Kidney (tissue), 22 donors: Measurements from ENCODE around the gene GPC5. TPM values are rescaled to one million over a fixed set of nuclear protein-coding genes. Genes with fewer than 3 reads are reported as not detected.

Experiments used
- DNase-seq, 5 donors: peaks; one replicate each; pipeline ENCODE4 v3.0.0-alpha.2; 2013 to 2020
- FAIRE-seq: peaks from 2 replicates; lab custom pipeline; 2012; peaks lifted over from hg19 to GRCh38; lab: Jason Lieb, UNC
- H3K27ac ChIP-seq, 2 donors: one replicate each; pipeline ENCODE4 v1.7.0; 2013; ENCODE audit warnings: low read depth in 2 of 2, low read length in 2 of 2, inconsistent platforms in 1 of 2
- H3K27me3 ChIP-seq: one replicate; pipeline ENCODE4 v1.7.1; 2013; ENCODE audit warnings: low read length, inconsistent platforms; ENCODE audit not compliant: control insufficient read depth, insufficient read depth
- H3K36me3 ChIP-seq, 3 donors: one replicate each; pipeline versions ENCODE4 v1.7.0 to v1.7.1; 2013; ENCODE audit warnings: low read length in 3 of 3, control low read depth in 1 of 3, inconsistent platforms in 1 of 3; ENCODE audit not compliant: insufficient read depth in 3 of 3, control insufficient read depth in 2 of 3
- H3K4me1 ChIP-seq, 3 donors: one replicate each; pipeline versions ENCODE4 v1.7.0 to v1.7.1; 2013; ENCODE audit warnings: low read length in 3 of 3, inconsistent platforms in 1 of 3, low read depth in 1 of 3; ENCODE audit not compliant: control insufficient read depth in 2 of 3, insufficient read depth in 2 of 3
- H3K4me3 ChIP-seq, 3 donors: one replicate each; pipeline versions ENCODE4 v1.7.0 to v1.8.1; 2013; ENCODE audit warnings: low read length in 3 of 3, control low read depth in 1 of 3, inconsistent platforms in 1 of 3
- H3K9ac ChIP-seq, 3 donors: one replicate each; pipeline versions ENCODE4 v1.7.0 to v1.7.1; 2013; ENCODE audit warnings: low read length in 3 of 3, control low read depth in 1 of 3, inconsistent platforms in 1 of 3
- H3K9me3 ChIP-seq, 3 donors: one replicate each; pipeline versions ENCODE4 v1.7.0 to v1.7.1; 2013; ENCODE audit warnings: low read length in 3 of 3, control low read depth in 1 of 3, inconsistent platforms in 1 of 3; ENCODE audit not compliant: control insufficient read depth in 2 of 3, insufficient read depth in 1 of 3
- intact Hi-C: fragments of 100-400 bp; cut with DNase I; formaldehyde crosslinking; loops from one replicate; pipeline ENCODE4 v1.11.1; 2022
- long read RNA-seq, 10 donors: library from polyadenylated mRNA in 1 of 10; unstranded in 1 of 10; transcript quantifications; one replicate each; pipeline ENCODE4 v2.0.0 and lab custom pipeline, GENCODE V29; 2021 to 2026
- polyA plus RNA-seq: library from polyadenylated mRNA; stranded (reverse); fragments of 350-450 nt; fragmentation: Illumina TruSeq; extraction: RNeasy Lipid Tissue Mini Kit (QIAGEN cat#74804); gene quantifications from one replicate; pipeline ENCODE4 v1.2.3, GENCODE V29; 2014; ENCODE audit warnings: low read depth, low replicate concordance; ENCODE audit not compliant: insufficient read depth
- total RNA-seq: library from RNA; stranded (reverse); fragmentation: NEBNext Ultra II Directional; extraction: Animal tissue kit (Norgen Biotek cat#: 25700); gene quantifications from one replicate; pipeline ENCODE4 v1.2.1, GENCODE V29; 2021
- TF ChIP-seq, protein P1 (sequence below): IDR thresholded peaks from 3 replicates; pipeline ENCODE4 v1.5.1; 2012; ENCODE audit warnings: mild to moderate bottlenecking, moderate library complexity, borderline replicate concordance; ENCODE audit not compliant: insufficient read depth; ENCODE audit errors: extremely low read depth
- donor health status: control.
- donor health status: control.
- donor health status: control.
- donor health status: control.
- donor health status: control.
- donor health status: DM: yes; HTN: yes; CAD: no.
- donor health status: Normal renal cell carcinoma (clear cell type).

The GPC5 gene
- total RNA-seq (0.47 TPM), polyA plus RNA-seq (6.8 TPM)
- long read RNA-seq, donor 1, partial matches to known transcripts: 5 of 5 reads
- long read RNA-seq, donor 1, other reads (novel, unspliced or antisense): 0 of 5 reads
- long read RNA-seq, donor 2, partial matches to known transcripts: 5 of 5 reads
- long read RNA-seq, donor 2, other reads (novel, unspliced or antisense): 0 of 5 reads
- long read RNA-seq, donor 3: 0 reads
- long read RNA-seq, donor 4, partial matches to known transcripts: 0 of 1 reads
- long read RNA-seq, donor 4, other reads (novel, unspliced or antisense): 0 of 1 reads
- long read RNA-seq, donor 5: 0 reads
- long read RNA-seq, donor 6: 0 reads
- long read RNA-seq, donor 7: 0 reads
- long read RNA-seq, donor 8: 0 reads
- long read RNA-seq, donor 9: 0 reads
- long read RNA-seq, donor 10: 0 reads

DNA sequence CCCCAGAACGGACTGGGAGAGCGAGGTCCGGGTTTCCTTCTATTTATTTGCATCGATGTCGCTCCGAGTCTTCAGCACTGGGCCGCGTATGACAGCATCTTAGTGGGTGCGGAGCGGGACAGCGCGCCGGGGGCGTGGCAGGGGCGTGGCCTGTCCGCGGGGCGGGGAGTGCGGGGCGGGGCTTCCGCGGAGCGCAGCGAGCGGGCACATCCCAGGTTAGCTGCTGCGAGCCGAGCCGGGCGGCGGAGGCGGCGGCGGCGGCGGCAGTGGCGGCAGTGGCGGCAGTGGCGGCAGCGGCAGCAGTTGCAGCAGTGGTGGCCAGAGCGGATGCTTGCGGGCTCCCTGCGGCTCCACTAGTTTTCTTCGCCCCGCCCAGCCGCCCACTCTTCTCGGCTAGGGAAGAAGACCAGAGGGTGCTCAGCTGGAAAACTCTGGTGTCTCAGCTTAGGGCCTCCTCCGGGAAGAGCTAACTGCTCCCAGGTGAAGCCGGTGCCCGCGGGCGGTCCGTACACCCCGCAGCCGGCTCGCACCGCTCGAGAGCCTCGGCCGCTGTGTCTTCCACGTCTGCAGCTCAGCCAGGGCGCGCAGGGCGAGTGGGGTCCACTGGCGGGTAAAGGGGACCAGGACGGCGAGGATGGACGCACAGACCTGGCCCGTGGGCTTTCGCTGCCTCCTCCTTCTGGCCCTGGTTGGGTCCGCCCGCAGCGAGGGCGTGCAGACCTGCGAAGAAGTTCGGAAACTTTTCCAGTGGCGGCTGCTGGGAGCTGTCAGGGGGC lies at the start of gene GPC5:
Gene GPC5 (plus strand): TSS at position 209 of the 776 bp plus-strand sequence.
- FAIRE-seq (no peak), DNase-seq (peak; percentile 78 to 91 (median 88))
- Histone ChIP-seq H3K4me3 (peak within 1 kb of the TSS; percentile 39 to 55 (median 46)), H3K9me3 (no peaks in the 10 kb centered on the region), H3K27me3 (peaks cover 2% of the 10 kb centered on the region), H3K27ac (no peak within 1 kb of the TSS), H3K4me1 (peaks cover 0 to 6% (median 3%) of the 10 kb centered on the region in 3 donors), H3K36me3 (no peaks in the 10 kb centered on the region), H3K9ac (no peak within 1 kb of the TSS)
- TF ChIP-seq, protein P1, sequence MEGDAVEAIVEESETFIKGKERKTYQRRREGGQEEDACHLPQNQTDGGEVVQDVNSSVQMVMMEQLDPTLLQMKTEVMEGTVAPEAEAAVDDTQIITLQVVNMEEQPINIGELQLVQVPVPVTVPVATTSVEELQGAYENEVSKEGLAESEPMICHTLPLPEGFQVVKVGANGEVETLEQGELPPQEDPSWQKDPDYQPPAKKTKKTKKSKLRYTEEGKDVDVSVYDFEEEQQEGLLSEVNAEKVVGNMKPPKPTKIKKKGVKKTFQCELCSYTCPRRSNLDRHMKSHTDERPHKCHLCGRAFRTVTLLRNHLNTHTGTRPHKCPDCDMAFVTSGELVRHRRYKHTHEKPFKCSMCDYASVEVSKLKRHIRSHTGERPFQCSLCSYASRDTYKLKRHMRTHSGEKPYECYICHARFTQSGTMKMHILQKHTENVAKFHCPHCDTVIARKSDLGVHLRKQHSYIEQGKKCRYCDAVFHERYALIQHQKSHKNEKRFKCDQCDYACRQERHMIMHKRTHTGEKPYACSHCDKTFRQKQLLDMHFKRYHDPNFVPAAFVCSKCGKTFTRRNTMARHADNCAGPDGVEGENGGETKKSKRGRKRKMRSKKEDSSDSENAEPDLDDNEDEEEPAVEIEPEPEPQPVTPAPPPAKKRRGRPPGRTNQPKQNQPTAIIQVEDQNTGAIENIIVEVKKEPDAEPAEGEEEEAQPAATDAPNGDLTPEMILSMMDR: no peak
- intact Hi-C loops: no loop called here

DNA sequence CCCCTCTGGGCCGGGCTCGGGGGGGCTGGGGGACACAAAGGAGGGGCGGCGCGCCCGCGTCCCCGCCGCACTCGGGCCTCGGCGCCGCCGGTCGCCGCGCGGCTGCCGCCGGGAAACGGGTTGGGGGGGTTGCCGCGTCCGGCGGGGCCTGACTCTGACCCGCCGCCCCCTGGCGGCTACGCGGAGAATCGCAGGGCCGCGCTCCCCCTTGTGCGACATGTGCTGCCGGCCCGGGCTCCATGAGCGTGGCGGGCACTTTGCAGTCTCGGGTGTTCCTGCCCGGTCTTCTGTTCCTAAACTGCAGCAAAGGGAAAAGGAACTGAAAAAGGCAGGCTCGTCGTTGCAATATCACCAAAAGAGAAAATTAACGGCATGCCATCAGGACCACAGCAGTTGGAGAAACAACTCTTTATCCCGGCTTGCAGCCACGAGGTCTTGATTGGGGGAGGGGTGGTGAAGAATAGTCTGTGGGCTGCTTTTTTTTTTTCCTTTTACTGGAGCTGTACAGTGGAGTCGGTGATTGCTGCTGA lies 49.5 kb upstream of the GPC5 start:
- Histone ChIP-seq H3K27me3 (no peaks in the 10 kb centered on the region), H3K4me3 (peak overlapping the region; percentile 68 to 80 (median 72)), H3K9me3 (no peaks in the 10 kb centered on the region), H3K27ac (peak overlapping the region; percentile 79 to 94), H3K4me1 (peaks cover 2 to 12% (median 7%) of the 10 kb centered on the region in 3 donors), H3K9ac (peak overlapping the region; percentile 20 to 52 (median 37)), H3K36me3 (peaks cover 2 to 5% (median 2%) of the 10 kb centered on the region in 3 donors)
- DNase-seq: peak; percentile 93 to 97 (median 95)
- TF ChIP-seq, protein P1: peak; percentile 90
- intact Hi-C loops: no loop called here
- no peak for FAIRE-seq

GRCh38 chr13:91349992-91350911 lies 48.2 kb upstream of the GPC5 start:
- Histone ChIP-seq H3K27me3 (no peaks in the 10 kb centered on the region), H3K4me3 (peak overlapping the region in 1 of 3 donors; percentile 80), H3K27ac (no peak overlapping the region), H3K4me1 (peaks cover 2 to 12% (median 7%) of the 10 kb centered on the region in 3 donors), H3K9ac (peak overlapping the region in 1 of 3 donors; percentile 52), H3K9me3 (no peaks in the 10 kb centered on the region), H3K36me3 (peaks cover 2 to 5% (median 5%) of the 10 kb centered on the region in 3 donors)
- FAIRE-seq (no peak), DNase-seq (no peak)
- intact Hi-C loops: no loop called here
- TF ChIP-seq, protein P1: no peak
